Common myeloid progenitor, CD34-positive (primary cell): Measurements from ENCODE around the gene PELI2.

ENCODE experiments used
- CTCF ChIA-PET: fragments of 350-600 bp; sonication (Branson Sonifier 250); formaldehyde crosslinking; loops from one replicate; lab custom pipeline; 2021; ENCODE audit warnings: antibody characterized with exemption; lab: Charles Lee
- POLR2A ChIA-PET: fragments of 350-600 bp; sonication (Branson Sonifier 250); formaldehyde crosslinking; loops from one replicate; lab custom pipeline; 2021; ENCODE audit warnings: antibody characterized with exemption; lab: Charles Lee
- DNase-seq, 3 donors: peaks; one replicate each; pipeline versions ENCODE4 v3.0.0 to v3.0.0-alpha.2; 2013
- H3K27ac ChIP-seq, 2 experiments: 1 replicate in 1 of 2; 2 replicates in 1 of 2; pipeline ENCODE4 v1.7.0; 2013; ENCODE audit warnings: inconsistent platforms in 2 of 2, low read length in 2 of 2, mild to moderate bottlenecking in 2 of 2, low read depth in 1 of 2, moderate library complexity in 1 of 2; ENCODE audit not compliant: severe bottlenecking in 2 of 2, insufficient read depth in 1 of 2, poor library complexity in 1 of 2
- H3K27me3 ChIP-seq, 5 experiments: replicated peaks in 2 of 5; 1 replicate in 3 of 5; 2 replicates in 2 of 5; pipeline versions ENCODE4 v1.6.1 to v1.7.0; 2013; ENCODE audit warnings: low read length in 4 of 5, mild to moderate bottlenecking in 2 of 5, moderate library complexity in 2 of 5, inconsistent platforms in 1 of 5; ENCODE audit not compliant: insufficient read depth in 5 of 5, control insufficient read depth in 4 of 5
- H3K36me3 ChIP-seq, 4 experiments: 1 replicate in 2 of 4; 2 replicates in 2 of 4; pipeline versions ENCODE4 v1.6.1 to v1.7.0; 2013; ENCODE audit warnings: low read length in 3 of 4, control low read depth in 1 of 4, mild to moderate bottlenecking in 1 of 4; ENCODE audit not compliant: control insufficient read depth in 4 of 4, insufficient read depth in 4 of 4
- H3K4me1 ChIP-seq, 4 experiments: 1 replicate in 3 of 4; 2 replicates in 1 of 4; pipeline versions ENCODE4 v1.6.1 to v1.7.1; 2013; ENCODE audit warnings: low read length in 3 of 4, mild to moderate bottlenecking in 3 of 4, control low read depth in 1 of 4, inconsistent platforms in 1 of 4, moderate library complexity in 1 of 4; ENCODE audit not compliant: control insufficient read depth in 4 of 4, insufficient read depth in 4 of 4; ENCODE audit errors: control extremely low read depth in 1 of 4
- H3K4me3 ChIP-seq, 7 experiments: 1 replicate in 4 of 7; 2 replicates in 3 of 7; pipeline versions ENCODE4 v1.5.1 to v1.7.0; 2013; ENCODE audit warnings: mild to moderate bottlenecking in 7 of 7, low read length in 6 of 7, moderate library complexity in 6 of 7, inconsistent platforms in 2 of 7, low read depth in 2 of 7, control low read depth in 1 of 7; ENCODE audit not compliant: insufficient read depth in 4 of 7, control insufficient read depth in 1 of 7; ENCODE audit errors: extremely low read depth in 1 of 7
- H3K9me3 ChIP-seq, 5 experiments: 1 replicate in 4 of 5; 2 replicates in 1 of 5; pipeline versions ENCODE4 v1.6.1 to v1.7.1; 2013; ENCODE audit warnings: low read length in 4 of 5, mild to moderate bottlenecking in 2 of 5, inconsistent platforms in 1 of 5, low read depth in 1 of 5, moderate library complexity in 1 of 5; ENCODE audit not compliant: control insufficient read depth in 4 of 5, insufficient read depth in 2 of 5; ENCODE audit errors: control extremely low read depth in 1 of 5
- WGBS: methylation state at CpG from one replicate; pipeline ENCODE4 v1.1.5; 2013; ENCODE audit not compliant: insufficient coverage; 5-methylcytosine and 5-hydroxymethylcytosine counted together

PELI2 gene

GRCh38 chr14:56087671-56088471, 30.3 kb upstream of the PELI2 start:
- peak in 2 of 3 donors; percentile 41 to 66 for DNase-seq
- POLR2A ChIA-PET: no interaction called here
- 84% methylated on average over 9 of the region's 11 CpGs for WGBS
- CTCF ChIA-PET: interaction anchor here (0.9 kb wide), 1 partner anchor 43 kb away, joined by 3 read pairs; no protein-coding TSS in a partner anchor
- peaks cover 0 to 13% (median 5%) of the 10 kb centered on the region in 4 experiments for H3K4me1 ChIP-seq
- no peaks in the 10 kb centered on the region for H3K27me3 ChIP-seq
- H3K4me3 ChIP-seq: no peak overlapping the region
- no peaks in the 10 kb centered on the region for H3K36me3 ChIP-seq
- H3K9me3 ChIP-seq: no peaks in the 10 kb centered on the region
- no peak overlapping the region for H3K27ac ChIP-seq

GRCh38 chr14:56088941-56089340, 29.3 kb upstream of the PELI2 start:
- CTCF ChIA-PET: interaction anchor here (0.9 kb wide), 1 partner anchor 41 kb away, joined by 3 read pairs; no protein-coding TSS in a partner anchor
- H3K9me3 ChIP-seq: no peaks in the 10 kb centered on the region
- no peak for DNase-seq
- 89% methylated on average over 3 of the region's 3 CpGs for WGBS
- no peaks in the 10 kb centered on the region for H3K36me3 ChIP-seq
- H3K27ac ChIP-seq: no peak overlapping the region
- POLR2A ChIA-PET: no interaction called here
- no peak overlapping the region for H3K4me3 ChIP-seq
- H3K4me1 ChIP-seq: peaks cover 0 to 24% (median 5%) of the 10 kb centered on the region in 4 experiments
- H3K27me3 ChIP-seq: no peaks in the 10 kb centered on the region

GRCh38 chr14:56092763-56093162, 25.4 kb upstream of the PELI2 start:
- H3K4me3 ChIP-seq: no peak overlapping the region
- H3K9me3 ChIP-seq: peaks cover 0 to 6% (median 3%) of the 10 kb centered on the region in 5 experiments
- H3K4me1 ChIP-seq: peaks cover 0 to 19% (median 3%) of the 10 kb centered on the region in 4 experiments
- no peaks in the 10 kb centered on the region for H3K27me3 ChIP-seq
- POLR2A ChIA-PET: no interaction called here
- H3K27ac ChIP-seq: no peak overlapping the region
- CTCF ChIA-PET: no interaction called here
- no peaks in the 10 kb centered on the region for H3K36me3 ChIP-seq
- 100% methylated on average over 1 of the region's 1 CpG for WGBS
- peak in 2 of 3 donors; percentile 28 to 39 for DNase-seq

GRCh38 chr14:56094076-56094475, 24.1 kb upstream of the PELI2 start:
- ChIA-PET CTCF (interaction anchor here (1.0 to 1.1 kb wide), 3 partner anchors 41 to 360 kb away, joined by 3 read pairs; no protein-coding TSS in a partner anchor), POLR2A (no interaction called here)
- Histone ChIP-seq H3K4me3 (no peak overlapping the region), H3K27me3 (no peaks in the 10 kb centered on the region), H3K27ac (no peak overlapping the region), H3K36me3 (no peaks in the 10 kb centered on the region), H3K9me3 (peaks cover 0 to 6% (median 3%) of the 10 kb centered on the region in 5 experiments), H3K4me1 (peaks cover 0 to 14% (median 1%) of the 10 kb centered on the region in 4 experiments)
- 94% methylated on average over 2 of the region's 4 CpGs for WGBS
- peak in 1 of 3 donors; percentile 12 for DNase-seq

- Histone ChIP-seq H3K4me3 (no peak overlapping the region), H3K9me3 (peaks cover 0 to 6% (median 3%) of the 10 kb centered on the region in 5 experiments), H3K36me3 (no peaks in the 10 kb centered on the region), H3K27ac (no peak overlapping the region), H3K4me1 (peaks cover 0 to 9% (median 0%) of the 10 kb centered on the region in 4 experiments), H3K27me3 (no peaks in the 10 kb centered on the region)
- no peak for DNase-seq
- ChIA-PET POLR2A (no interaction called here), CTCF (interaction anchor here (1.8 kb wide), 1 partner anchor 10 kb away, joined by 6 read pairs; no protein-coding TSS in a partner anchor)
- WGBS: 100% methylated on average over 1 of the region's 1 CpG
Measured at GRCh38 chr14:56098021-56098420, 20.2 kb upstream of the PELI2 start.

- Histone ChIP-seq H3K4me3 (no peak overlapping the region), H3K36me3 (no peaks in the 10 kb centered on the region), H3K27me3 (no peaks in the 10 kb centered on the region), H3K27ac (no peak overlapping the region), H3K9me3 (peaks cover 0 to 6% (median 3%) of the 10 kb centered on the region in 5 experiments), H3K4me1 (no peaks in the 10 kb centered on the region)
- 93% methylated on average over 3 of the region's 7 CpGs for WGBS
- ChIA-PET CTCF (interaction anchor here (1.8 kb wide), 1 partner anchor 9 kb away, joined by 6 read pairs; no protein-coding TSS in a partner anchor), POLR2A (no interaction called here)
- no peak for DNase-seq
Measured at GRCh38 chr14:56099081-56099797, 19.0 kb upstream of the PELI2 start.
